ENCODE results near the gene CKS2. TPM values are rescaled to one million over a fixed set of nuclear protein-coding genes. Genes with fewer than 3 reads are reported as not detected.

CKS2 gene
- total and polyA plus RNA-seq, 2 of the 4 experiments (the other 2 are of a cell fraction): 192 to 261 TPM

DNA sequence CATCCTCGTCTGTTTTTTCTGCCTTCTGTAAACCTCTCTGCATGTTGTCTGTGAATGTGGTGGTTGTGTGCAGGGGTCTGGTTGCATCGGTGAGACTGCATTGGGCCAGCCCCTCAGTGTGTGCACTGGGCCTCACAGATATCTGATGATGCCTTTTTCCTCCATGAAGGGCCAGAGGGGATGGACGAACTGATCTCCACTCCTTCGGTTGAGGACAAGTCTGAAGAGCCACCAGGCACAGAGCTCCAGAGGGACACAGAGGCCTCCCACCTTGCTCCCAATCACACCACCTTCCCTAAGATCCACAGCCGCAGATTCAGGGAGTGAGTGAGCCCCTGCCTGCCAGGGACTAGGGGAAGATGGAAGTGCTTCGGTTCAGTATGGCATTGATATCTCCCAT is 38.6 kb downstream of the CKS2 start:
- ATAC-seq (ENCODE audit: low read depth) (no peak), DNase-seq (no peak)
- intact Hi-C loops (cut with micrococcal nuclease): loop anchor here (2.0 kb wide), 1 partner anchor 27 kb away; no protein-coding TSS in a partner anchor
- no peak overlapping the region for H3K4ac ChIP-seq (ENCODE audit: low read depth, low read length)
- no peaks in the 10 kb centered on the region for H3K27me3 ChIP-seq (ENCODE audit: control insufficient read depth, insufficient read depth, low read length)
- H2BK15ac ChIP-seq (ENCODE audit: low read depth, low read length): no peak overlapping the region
- no peak overlapping the region for H3K4me2 ChIP-seq (ENCODE audit: low read depth, low read length)
- no peak overlapping the region for H2AK5ac ChIP-seq (ENCODE audit: low read depth, low read length)
- peaks cover 5% of the 10 kb centered on the region; the same call in 1 of the 2 replicates for H3K4me1 ChIP-seq (ENCODE audit: control insufficient read depth, insufficient read depth, low read length)
- H3K9me1 ChIP-seq (ENCODE audit: insufficient read depth, low read length): peaks cover 3% of the 10 kb centered on the region; the same call in 1 of the 2 replicates
- H4K5ac ChIP-seq (ENCODE audit: low read depth, low read length): no peak overlapping the region
- ChIA-PET POLR2A (ENCODE audit: unreplicated experiment) (no interaction called here), CTCF (no interaction called here)
- no peak overlapping the region for H3K18ac ChIP-seq (ENCODE audit: low read depth, low read length)
- no peak overlapping the region for H2BK20ac ChIP-seq (ENCODE audit: low read depth, low read length)
- H3K56ac ChIP-seq (ENCODE audit: extremely low read depth, insufficient read depth, low read length): no peak overlapping the region
- WGBS, 2 experiments (ENCODE audit: extremely low coverage in 2 of 2, insufficient read length in 1 of 2): no CpG with 5 or more reads among the region's 6 CpGs
- no peak overlapping the region for H3K27ac ChIP-seq (ENCODE audit: insufficient read depth, low read length)
- no peak overlapping the region for H3K14ac ChIP-seq (replicated peaks; ENCODE audit: low read depth, low read length)
- TF ChIP-seq BHLHE40 (IDR thresholded peaks at IDR 0.05; ENCODE audit: low read depth, low read length) (no peak), MAFK (IDR thresholded peaks at IDR 0.05; ENCODE audit: low read depth, low read length) (no peak), CTCF (conservative IDR thresholded peaks at IDR 0.05; ENCODE audit: low read depth, low read length) (no peak), SMC3 (IDR thresholded peaks at IDR 0.05; ENCODE audit: low read depth, low read length) (no peak), USF2 (IDR thresholded peaks at IDR 0.05; ENCODE audit: low read depth, low read length) (no peak)
- dilution Hi-C loops (cut with HindIII; ENCODE audit: low sequenced_read_pairs, unreplicated experiment): no loop called here
- in situ Hi-C loops (cut with MboI; ENCODE audit: low sequenced_read_pairs): no loop called here
- peaks cover 4 to 17% of the 10 kb centered on the region in 2 experiments; a peak in 3 of 4 replicates for H3K79me1 ChIP-seq (ENCODE audit: low read depth in 1 of 2, low read length in 2 of 2)
- H2BK120ac ChIP-seq (ENCODE audit: low read depth, low read length): no peak overlapping the region
- no peak overlapping the region for H3K4me3 ChIP-seq (ENCODE audit: insufficient read depth, low read depth, low read length)
- H2AFZ ChIP-seq (replicated peaks; ENCODE audit: low read length, poor library complexity): no peak overlapping the region
- H3K36me3 ChIP-seq (ENCODE audit: control insufficient read depth, insufficient read depth, low read length): peaks cover 76% of the 10 kb centered on the region
- H4K91ac ChIP-seq (ENCODE audit: insufficient read depth, low read depth, low read length): no peak overlapping the region
- peaks cover 4% of the 10 kb centered on the region; the same call in 1 of the 2 replicates for H4K20me1 ChIP-seq (ENCODE audit: insufficient read depth, low read length)
- peak overlapping the region; percentile 13 for H2AK9ac ChIP-seq (replicated peaks; ENCODE audit: low read depth, low read length, poor library complexity)
- no peak overlapping the region for H3K23ac ChIP-seq (ENCODE audit: low read depth, low read length)
- no peak overlapping the region for H2BK5ac ChIP-seq (ENCODE audit: low read depth, low read length, poor library complexity, severe bottlenecking)
- H4K8ac ChIP-seq (ENCODE audit: low read depth in 2 of 2, low read length in 2 of 2): no peak overlapping the region
- no peak overlapping the region for H3K9ac ChIP-seq (ENCODE audit: low read depth, low read length)
- no TSS peak for BruUV-seq (replicated peaks)
- H3K9me3 ChIP-seq (ENCODE audit: control insufficient read depth, insufficient read depth, low read length): no peaks in the 10 kb centered on the region

All from IMR-90 (cell line).